GM12878 (cell line): ENCODE results near the gene NDUFB7. TPM values are rescaled to one million over a fixed set of nuclear protein-coding genes. Genes with fewer than 3 reads are reported as not detected.

Experiments
- CBFB ChIP-seq: IDR thresholded peaks from 2 replicates; pipeline ENCODE4 v1.6.1; 2016; ENCODE audit warnings: antibody characterized with exemption, low read depth
- CBX3 ChIP-seq: fragments of 200-600 bp; sonication (generic); IDR thresholded peaks from 2 replicates; pipeline ENCODE4 v1.6.1; 2016; ENCODE audit warnings: low read depth, borderline replicate concordance
- CBX5 ChIP-seq: sonication (generic); IDR thresholded peaks from 2 replicates; pipeline ENCODE4 v1.6.1; 2016; ENCODE audit warnings: low read depth, moderate library complexity, mild to moderate bottlenecking, inconsistent platforms
- DPF2 ChIP-seq: fragments of 450-650 bp; IDR thresholded peaks from 2 replicates; pipeline ENCODE4 v1.6.1; 2017; ENCODE audit warnings: mild to moderate bottlenecking
- E2F8 ChIP-seq: fragments of 450-650 bp; IDR thresholded peaks from 2 replicates; pipeline ENCODE4 v1.6.1; 2018; ENCODE audit warnings: mild to moderate bottlenecking, low read depth, moderate library complexity; ENCODE audit not compliant: partially characterized antibody
- HDAC6 ChIP-seq: fragments of 200-600 bp; sonication (generic); IDR thresholded peaks from one replicate; pipeline ENCODE4 v1.8.0; 2017; ENCODE audit warnings: antibody characterized with exemption; ENCODE audit not compliant: unreplicated experiment
- HDGF ChIP-seq: fragments of 450-650 bp; IDR thresholded peaks from 2 replicates; pipeline ENCODE4 v1.6.1; 2016; ENCODE audit warnings: antibody characterized with exemption
- MAX ChIP-seq: IDR thresholded peaks from 2 replicates; pipeline ENCODE4 v1.6.1; 2012; ENCODE audit warnings: low read depth, low read length, improper control_type of control experiment
- MYC ChIP-seq: IDR thresholded peaks from 2 replicates; pipeline ENCODE4 v1.6.1; 2011; ENCODE audit warnings: mild to moderate bottlenecking, low read length, moderate library complexity, inconsistent platforms; ENCODE audit not compliant: insufficient read depth, insufficient replicate concordance, insufficient read length, severe bottlenecking
- NFXL1 ChIP-seq: fragments of 450-650 bp; IDR thresholded peaks from 2 replicates; pipeline ENCODE4 v1.6.1; 2017; ENCODE audit warnings: antibody characterized with exemption, mild to moderate bottlenecking, borderline replicate concordance
- NRF1 ChIP-seq: conservative IDR thresholded peaks from 2 replicates; pipeline ENCODE4 v1.6.1; 2011; ENCODE audit warnings: mild to moderate bottlenecking, low read depth, low read length, improper control_type of control experiment
- POU2F2 ChIP-seq: IDR thresholded peaks from 3 replicates; pipeline ENCODE4 v1.6.1; 2011; ENCODE audit warnings: low read depth, mild to moderate bottlenecking, low read length, borderline replicate concordance
- RUNX3 ChIP-seq: IDR thresholded peaks from 2 replicates; pipeline ENCODE4 v1.6.1; 2012; ENCODE audit warnings: low read length, inconsistent platforms
- SP1 ChIP-seq: IDR thresholded peaks from one replicate; pipeline ENCODE4 v1.6.1; 2011; ENCODE audit warnings: low read depth, low read length
- polyA plus RNA-seq, 11 experiments: library from polyadenylated mRNA; depleted of rRNA in 4 of 11; unstranded in 6 of 11; stranded (reverse) in 5 of 11; fragments of >200 nt; fragmentation: Nextera tagmentation in 4 of 11; fragmentation: Illumina TruSeq in 1 of 11; extraction: Ambion mirVana in 4 of 11; extraction: Trizol in 1 of 11; gene quantifications; 1 replicate in 1 of 11; 2 replicates in 10 of 11; pipeline versions ENCODE4 v1.2.1 to v1.2.3, GENCODE V29; 2011 to 2016; ENCODE audit warnings: inconsistent platforms in 2 of 11, missing spikeins in 2 of 11, low read depth in 1 of 11
- total RNA-seq, 4 experiments: library from RNA; depleted of rRNA in 3 of 4; stranded (reverse); fragments of >200 nt in 3 of 4; fragmentation: Illumina TruSeq in 1 of 4; extraction: Trizol in 1 of 4; gene quantifications; 2 replicates each; pipeline versions ENCODE4 v1.2.1 to v1.2.3, GENCODE V29; 2013 to 2021

NDUFB7 gene
- total and polyA plus RNA-seq, 10 of the 15 experiments (the other 5 are each of a cell fraction or from before 2014, with no cell fraction given): 14.6 to 480 (median 182) TPM

GRCh38 chr19:14529254-14530004 is 42.4 kb downstream of the NDUFB7 start, which contains the start of gene TECR (continued):
- TF ChIP-seq E2F8: no peak
- peak; percentile 42; the same call in 1 of the 2 replicates for TF ChIP-seq MAX
- TF ChIP-seq HDAC6: peak; percentile 38
- TF ChIP-seq RUNX3: peak; percentile 86
- no peak for TF ChIP-seq CBX3
- TF ChIP-seq HDGF: peak; percentile 95
- TF ChIP-seq NRF1: peak; percentile 79
- peak; percentile 81 for TF ChIP-seq SP1
- TF ChIP-seq CBFB: peak; percentile 79; the same call in 1 of the 2 replicates
- TF ChIP-seq CBX5: no peak
- peak; percentile 78; the same call in 2 of the 3 replicates for TF ChIP-seq POU2F2
- TF ChIP-seq DPF2: peak; percentile 98; the same call in 1 of the 2 replicates
- TF ChIP-seq NFXL1: no peak
- TF ChIP-seq MYC: peak; percentile 28
- TF ChIP-seq, all 136 proteins: peak for 51
